Gastrocnemius medialis (tissue), 4 donors: Measurements from ENCODE around the gene KAT8.

Source experiments
- POLR2A ChIP-seq, 2 donors: fragments of 450-650 bp; IDR thresholded peaks; one replicate each; pipeline ENCODE4 v1.6.1; 2017; ENCODE audit warnings: antibody characterized with exemption in 2 of 2, mild to moderate bottlenecking in 2 of 2, moderate library complexity in 2 of 2
- TF ChIP-seq, protein P1 (sequence below), 5 experiments: fragments of 450-650 bp in 3 of 5; fragments of 200-600 bp in 2 of 5; sonication (generic) in 2 of 5; IDR thresholded peaks in 4 of 5; conservative IDR thresholded peaks in 1 of 5; 1 replicate in 4 of 5; 2 replicates in 1 of 5; pipeline ENCODE4 v1.5.1; 2016 to 2019; ENCODE audit warnings: antibody characterized with exemption in 5 of 5, mild to moderate bottlenecking in 3 of 5, moderate library complexity in 3 of 5

DNA sequence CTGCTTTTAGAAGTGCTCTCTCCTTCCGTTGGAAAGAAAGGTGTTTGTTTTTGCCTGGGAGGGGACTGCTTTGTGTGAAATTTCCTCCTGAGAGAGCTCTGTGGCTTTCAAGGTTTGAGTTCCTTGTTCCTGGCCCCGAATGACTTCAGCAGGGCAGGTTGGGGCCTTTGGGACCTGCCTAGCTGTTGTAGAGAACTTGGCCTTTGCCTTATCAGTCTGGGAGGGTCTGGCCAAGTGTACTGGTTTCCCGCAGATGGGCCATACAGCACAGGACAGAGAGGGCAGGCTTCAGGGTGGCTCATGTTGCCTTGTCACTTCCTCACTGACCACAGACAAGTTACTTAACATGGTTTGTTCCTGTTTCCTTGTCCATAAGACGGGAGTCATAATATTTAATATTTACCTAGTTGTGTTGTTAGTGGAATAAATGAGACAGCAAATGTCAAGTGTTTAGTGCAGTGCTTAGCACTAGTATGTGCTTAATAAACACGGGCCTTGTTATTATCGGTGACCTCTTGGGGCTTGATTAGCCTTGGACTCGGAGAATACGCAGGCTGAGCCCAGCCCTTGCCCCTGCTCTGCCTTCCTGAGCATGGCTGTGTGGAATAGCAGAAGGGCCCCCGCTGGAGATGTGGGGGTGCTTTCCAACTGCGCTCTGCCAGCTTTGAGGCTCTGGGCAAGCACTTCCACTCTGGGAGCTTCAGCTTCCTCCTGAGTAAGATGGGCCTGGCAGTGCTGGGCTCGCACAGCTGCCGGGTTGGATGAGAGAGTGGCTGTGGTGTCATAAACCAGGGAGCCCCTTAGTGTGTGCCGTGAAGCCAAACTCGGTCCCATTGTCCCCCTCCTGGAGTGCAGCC lies 11.5 kb downstream of the KAT8 start:
- TF ChIP-seq POLR2A (IDR thresholded peaks at IDR 0.05) = peak in 1 of 2 donors; percentile 29
- TF ChIP-seq, protein P1, sequence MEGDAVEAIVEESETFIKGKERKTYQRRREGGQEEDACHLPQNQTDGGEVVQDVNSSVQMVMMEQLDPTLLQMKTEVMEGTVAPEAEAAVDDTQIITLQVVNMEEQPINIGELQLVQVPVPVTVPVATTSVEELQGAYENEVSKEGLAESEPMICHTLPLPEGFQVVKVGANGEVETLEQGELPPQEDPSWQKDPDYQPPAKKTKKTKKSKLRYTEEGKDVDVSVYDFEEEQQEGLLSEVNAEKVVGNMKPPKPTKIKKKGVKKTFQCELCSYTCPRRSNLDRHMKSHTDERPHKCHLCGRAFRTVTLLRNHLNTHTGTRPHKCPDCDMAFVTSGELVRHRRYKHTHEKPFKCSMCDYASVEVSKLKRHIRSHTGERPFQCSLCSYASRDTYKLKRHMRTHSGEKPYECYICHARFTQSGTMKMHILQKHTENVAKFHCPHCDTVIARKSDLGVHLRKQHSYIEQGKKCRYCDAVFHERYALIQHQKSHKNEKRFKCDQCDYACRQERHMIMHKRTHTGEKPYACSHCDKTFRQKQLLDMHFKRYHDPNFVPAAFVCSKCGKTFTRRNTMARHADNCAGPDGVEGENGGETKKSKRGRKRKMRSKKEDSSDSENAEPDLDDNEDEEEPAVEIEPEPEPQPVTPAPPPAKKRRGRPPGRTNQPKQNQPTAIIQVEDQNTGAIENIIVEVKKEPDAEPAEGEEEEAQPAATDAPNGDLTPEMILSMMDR (IDR thresholded peaks at IDR 0.05 in 4 of 5, conservative IDR thresholded peaks at IDR 0.05 in 1 of 5) = no peak
